Uterus (tissue), 2 donors: Measurements from ENCODE around the gene METTL21C.

Experiments
- POLR2A ChIP-seq, 2 donors: fragments of 450-650 bp; IDR thresholded peaks; one replicate each; pipeline ENCODE4 v1.6.1; 2016; ENCODE audit warnings: antibody characterized with exemption in 2 of 2, mild to moderate bottlenecking in 1 of 2, moderate library complexity in 1 of 2
- TF ChIP-seq, protein P1 (sequence below), 4 experiments: fragments of 200-600 bp in 2 of 4; fragments of 450-650 bp in 2 of 4; sonication (generic) in 2 of 4; IDR thresholded peaks; one replicate each; pipeline ENCODE4 v1.5.1; 2016 to 2019; ENCODE audit warnings: antibody characterized with exemption in 4 of 4, mild to moderate bottlenecking in 2 of 4, moderate library complexity in 1 of 4

DNA sequence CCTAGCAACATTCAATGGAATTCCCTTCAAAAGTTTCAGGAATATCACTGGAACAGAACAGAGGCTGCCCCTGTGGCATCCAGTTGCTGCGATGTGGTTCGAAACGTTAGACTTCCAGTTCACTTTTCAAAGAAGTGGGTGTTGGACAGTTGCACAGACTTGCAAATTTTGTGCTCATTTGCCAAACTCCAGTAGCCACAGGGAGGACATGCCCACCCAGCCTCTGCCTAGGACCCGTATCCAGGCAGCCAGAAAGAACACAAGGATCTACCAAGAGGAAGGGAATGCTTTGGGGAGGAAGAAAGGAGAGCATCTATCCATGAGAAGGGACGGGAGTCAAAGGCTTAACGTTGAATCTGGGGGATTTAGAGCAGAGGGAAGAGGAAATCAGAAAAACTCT lies at the start of gene METTL21C:
- TF ChIP-seq, protein P1, sequence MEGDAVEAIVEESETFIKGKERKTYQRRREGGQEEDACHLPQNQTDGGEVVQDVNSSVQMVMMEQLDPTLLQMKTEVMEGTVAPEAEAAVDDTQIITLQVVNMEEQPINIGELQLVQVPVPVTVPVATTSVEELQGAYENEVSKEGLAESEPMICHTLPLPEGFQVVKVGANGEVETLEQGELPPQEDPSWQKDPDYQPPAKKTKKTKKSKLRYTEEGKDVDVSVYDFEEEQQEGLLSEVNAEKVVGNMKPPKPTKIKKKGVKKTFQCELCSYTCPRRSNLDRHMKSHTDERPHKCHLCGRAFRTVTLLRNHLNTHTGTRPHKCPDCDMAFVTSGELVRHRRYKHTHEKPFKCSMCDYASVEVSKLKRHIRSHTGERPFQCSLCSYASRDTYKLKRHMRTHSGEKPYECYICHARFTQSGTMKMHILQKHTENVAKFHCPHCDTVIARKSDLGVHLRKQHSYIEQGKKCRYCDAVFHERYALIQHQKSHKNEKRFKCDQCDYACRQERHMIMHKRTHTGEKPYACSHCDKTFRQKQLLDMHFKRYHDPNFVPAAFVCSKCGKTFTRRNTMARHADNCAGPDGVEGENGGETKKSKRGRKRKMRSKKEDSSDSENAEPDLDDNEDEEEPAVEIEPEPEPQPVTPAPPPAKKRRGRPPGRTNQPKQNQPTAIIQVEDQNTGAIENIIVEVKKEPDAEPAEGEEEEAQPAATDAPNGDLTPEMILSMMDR (IDR thresholded peaks at IDR 0.05), result no peak
- no peak for TF ChIP-seq POLR2A (IDR thresholded peaks at IDR 0.05)
